PC-3 (cell line): Measurements from ENCODE around the gene CLDN20. TPM values are rescaled to one million over a fixed set of nuclear protein-coding genes. Genes with fewer than 3 reads are reported as not detected.

ENCODE experiments used
- ATAC-seq: fragments of 200-7000 bp; cut with Tn5 transposase; 2 replicates; pipeline ENCODE4 v1.9.1; 2020; ENCODE audit warnings: mild to moderate bottlenecking, moderate library complexity
- BruUV-seq: library from RNA; stranded (reverse); fragments of 400-500 nt; replicated peaks from 2 replicates; lab custom pipeline; 2021; lab: Mats Ljungman, UMichigan
- CTCF ChIA-PET: fragments of 300-600 bp; sonication (Branson Sonifier 250); formaldehyde crosslinking; loops from one replicate; lab custom pipeline; 2022; ENCODE audit warnings: antibody characterized with exemption; lab: Charles Lee
- POLR2A ChIA-PET: fragments of 300-600 bp; sonication (Branson Sonifier 250); formaldehyde crosslinking; loops from one replicate; lab custom pipeline; 2022; ENCODE audit warnings: antibody characterized with exemption; ENCODE audit not compliant: unreplicated experiment; lab: Charles Lee
- DNase-seq: peaks from one replicate; pipeline ENCODE4 v3.0.0-alpha.2; 2015
- H2AFZ ChIP-seq: fragments of 300-600 bp; sonication (generic); 2 replicates; pipeline ENCODE4 v1.6.0; 2016; ENCODE audit warnings: antibody characterized with exemption, low read length
- H3F3A ChIP-seq: fragments of 300-600 bp; sonication (generic); one replicate; pipeline ENCODE4 v1.6.0; 2017; ENCODE audit warnings: antibody characterized with exemption, low read length, control low read depth, mild to moderate bottlenecking; ENCODE audit not compliant: unreplicated experiment
- H3K27ac ChIP-seq: fragments of 300-600 bp; sonication (generic); 2 replicates; pipeline ENCODE4 v1.5.1; 2016; ENCODE audit warnings: mild to moderate bottlenecking, low read length
- H3K27me3 ChIP-seq: fragments of 300-600 bp; sonication (generic); 2 replicates; pipeline ENCODE4 v1.6.1; 2016; ENCODE audit warnings: low read length, mixed read lengths
- H3K36me3 ChIP-seq: fragments of 300-600 bp; sonication (generic); 2 replicates; pipeline ENCODE4 v1.6.1; 2016; ENCODE audit warnings: low read depth, mixed run types, low read length, mixed read lengths
- H3K4me1 ChIP-seq: fragments of 300-600 bp; sonication (generic); 2 replicates; pipeline ENCODE4 v1.5.1; 2016; ENCODE audit warnings: low read length; ENCODE audit not compliant: insufficient read depth
- H3K4me2 ChIP-seq: fragments of 300-600 bp; sonication (generic); 2 replicates; pipeline ENCODE4 v1.6.0; 2016; ENCODE audit warnings: low read length
- H3K4me3 ChIP-seq: fragments of 300-600 bp; sonication (generic); 2 replicates; pipeline ENCODE4 v1.5.1; 2016; ENCODE audit warnings: mild to moderate bottlenecking, low read length, mixed read lengths
- H3K79me2 ChIP-seq: fragments of 300-600 bp; sonication (generic); 2 replicates; pipeline ENCODE4 v1.6.1; 2017; ENCODE audit warnings: low read length, mixed read lengths
- H3K9ac ChIP-seq: fragments of 300-600 bp; sonication (generic); 2 replicates; pipeline ENCODE4 v1.6.0; 2016; ENCODE audit warnings: mild to moderate bottlenecking, low read length
- H3K9me2 ChIP-seq: fragments of 300-600 bp; sonication (generic); replicated peaks from 2 replicates; pipeline ENCODE4 v1.6.1; 2016; ENCODE audit warnings: mixed run types, low read length, mixed read lengths
- H3K9me3 ChIP-seq: fragments of 300-600 bp; sonication (generic); 2 replicates; pipeline ENCODE4 v1.6.1; 2016; ENCODE audit warnings: low read length, mixed read lengths
- H4K20me1 ChIP-seq: fragments of 300-600 bp; sonication (generic); 2 replicates; pipeline ENCODE4 v1.6.1; 2016; ENCODE audit warnings: low read length, mixed read lengths
- CTCF ChIP-seq: fragments of 300-600 bp; sonication (generic); conservative IDR thresholded peaks from 2 replicates; pipeline ENCODE4 v1.5.1; 2017; ENCODE audit warnings: antibody characterized with exemption, low read depth, mild to moderate bottlenecking, low read length
- EZH2 ChIP-seq: fragments of 300-600 bp; sonication (generic); IDR thresholded peaks from one replicate; pipeline ENCODE4 v1.6.1; 2017; ENCODE audit warnings: antibody characterized with exemption, mild to moderate bottlenecking, low read length; ENCODE audit not compliant: unreplicated experiment
- EZH2phosphoT487 ChIP-seq: fragments of 300-600 bp; sonication (generic); IDR thresholded peaks from 2 replicates; pipeline ENCODE4 v1.6.1; 2018; ENCODE audit warnings: mild to moderate bottlenecking, antibody characterized with exemption, low read length, borderline replicate concordance
- intact Hi-C: fragments of 100-400 bp; cut with micrococcal nuclease; formaldehyde crosslinking; loops from 2 replicates; pipeline ENCODE4 v1.9.0; 2023
- total RNA-seq: library from RNA; depleted of rRNA; stranded (reverse); fragments of >200 nt; gene quantifications from 2 replicates; pipeline ENCODE4 v1.2.3, GENCODE V29; 2014

Gene CLDN20
- total RNA-seq, 1 experiment from 2014 or later: not detected

DNA sequence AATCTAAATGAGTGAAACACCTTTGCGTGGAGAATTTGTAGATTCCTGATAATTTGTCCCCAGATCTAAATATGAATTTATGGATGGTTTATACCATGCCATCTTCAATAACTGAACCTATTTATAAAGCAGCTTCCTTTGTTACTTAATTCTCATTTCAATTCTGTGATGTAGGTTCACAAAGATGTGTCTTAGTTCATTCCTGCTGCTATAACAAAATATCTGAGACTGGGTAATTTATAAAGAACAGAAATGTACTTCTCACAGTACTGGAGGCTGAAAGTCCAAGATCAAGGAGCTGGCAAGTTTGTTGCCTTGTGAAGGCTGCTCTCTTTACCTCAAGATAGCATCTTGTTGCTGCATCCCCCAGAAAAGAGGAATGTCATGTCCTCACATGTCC, 52.6 kb downstream of the CLDN20 start:
- intact Hi-C loops: loop anchor here (10.0 kb wide), 1 partner anchor 1118 kb away; no protein-coding TSS in a partner anchor
- no peak overlapping the region for H3K4me3 ChIP-seq
- no TSS peak for BruUV-seq
- peaks cover 16% of the 10 kb centered on the region; the same call in 1 of the 2 replicates for H3K4me1 ChIP-seq
- no peak overlapping the region for H3K27ac ChIP-seq
- TF ChIP-seq CTCF: no peak
- TF ChIP-seq EZH2: no peak
- TF ChIP-seq EZH2phosphoT487: no peak
- no peaks in the 10 kb centered on the region for H4K20me1 ChIP-seq
- peaks cover 28% of the 10 kb centered on the region for H3K79me2 ChIP-seq
- H2AFZ ChIP-seq: no peak overlapping the region
- no peak overlapping the region for H3K4me2 ChIP-seq
- POLR2A ChIA-PET: no interaction called here
- H3K9ac ChIP-seq: no peak overlapping the region
- peaks cover 5% of the 10 kb centered on the region; the same call in 1 of the 2 replicates for H3K36me3 ChIP-seq
- H3F3A ChIP-seq: no peaks in the 10 kb centered on the region
- H3K27me3 ChIP-seq: no peaks in the 10 kb centered on the region
- DNase-seq (no peak), ATAC-seq (no peak)
- no peaks in the 10 kb centered on the region for H3K9me2 ChIP-seq
- no peaks in the 10 kb centered on the region for H3K9me3 ChIP-seq
- CTCF ChIA-PET: no interaction called here

- Histone ChIP-seq H3K4me3 (no peak overlapping the region), H2AFZ (no peak overlapping the region), H4K20me1 (no peaks in the 10 kb centered on the region), H3K9ac (no peak overlapping the region), H3K27ac (no peak overlapping the region), H3K9me2 (no peaks in the 10 kb centered on the region), H3K36me3 (peaks cover 2% of the 10 kb centered on the region; the same call in 1 of the 2 replicates), H3K9me3 (no peaks in the 10 kb centered on the region), H3F3A (no peaks in the 10 kb centered on the region), H3K79me2 (peaks cover 20% of the 10 kb centered on the region), H3K4me2 (no peak overlapping the region), H3K27me3 (no peaks in the 10 kb centered on the region), H3K4me1 (peaks cover 13% of the 10 kb centered on the region; the same call in 1 of the 2 replicates)
- peak; percentile 16 for DNase-seq
- no peak for ATAC-seq
- POLR2A ChIA-PET: no interaction called here
- peak; percentile 37; the same call in 1 of the 2 replicates for TF ChIP-seq CTCF
- TF ChIP-seq EZH2phosphoT487: no peak
- CTCF ChIA-PET: interaction anchor here (0.7 to 1.0 kb wide), 2 partner anchors 41 to 140 kb away, joined by 3 read pairs; no protein-coding TSS in a partner anchor
- intact Hi-C loops: loop anchor here (10.0 kb wide), 1 partner anchor 1118 kb away; no protein-coding TSS in a partner anchor
- BruUV-seq: no TSS peak
Observed at GRCh38 chr6:155317186-155317585, 53.4 kb downstream of the CLDN20 start.

GRCh38 chr6:155319902-155320301, 56.1 kb downstream of the CLDN20 start:
- no peaks in the 10 kb centered on the region for H3K9me2 ChIP-seq
- no peaks in the 10 kb centered on the region for H4K20me1 ChIP-seq
- no peaks in the 10 kb centered on the region for H3F3A ChIP-seq
- H3K27ac ChIP-seq: no peak overlapping the region
- H3K27me3 ChIP-seq: no peaks in the 10 kb centered on the region
- H3K9ac ChIP-seq: no peak overlapping the region
- no TSS peak for BruUV-seq
- ATAC-seq (no peak), DNase-seq (no peak)
- H2AFZ ChIP-seq: no peak overlapping the region
- POLR2A ChIA-PET: interaction anchor here (0.6 kb wide), 1 partner anchor 324 kb away, joined by 4 read pairs; no protein-coding TSS in a partner anchor
- no peaks in the 10 kb centered on the region for H3K79me2 ChIP-seq
- H3K4me2 ChIP-seq: no peak overlapping the region
- CTCF ChIA-PET: no interaction called here
- intact Hi-C loops: loop anchor here (10.0 kb wide), 1 partner anchor 1115 kb away; no protein-coding TSS in a partner anchor
- H3K4me1 ChIP-seq: peaks cover 10% of the 10 kb centered on the region; the same call in 1 of the 2 replicates
- no peak overlapping the region for H3K4me3 ChIP-seq
- TF ChIP-seq EZH2phosphoT487 (no peak), CTCF (no peak), EZH2 (no peak)
- no peaks in the 10 kb centered on the region for H3K9me3 ChIP-seq
- no peaks in the 10 kb centered on the region for H3K36me3 ChIP-seq
